Stomach (tissue), 9 donors: ENCODE measurements around the gene PLXNB1. TPM values are rescaled to one million over a fixed set of nuclear protein-coding genes. Genes with fewer than 3 reads are reported as not detected.

ENCODE experiments used
- DNase-seq, 2 donors: peaks; one replicate each; pipeline versions ENCODE4 v3.0.0 to v3.0.0-alpha.2; 2013 to 2019
- H3K27ac ChIP-seq, 5 donors: fragments of 200-600 bp in 4 of 5; sonication (generic) in 4 of 5; one replicate each; pipeline ENCODE4 v1.5.1; 2013 to 2019; ENCODE audit warnings: mild to moderate bottlenecking in 1 of 5, moderate library complexity in 1 of 5
- H3K27me3 ChIP-seq, 3 donors: fragments of 200-600 bp; sonication (generic); one replicate each; pipeline ENCODE4 v1.5.1; 2017 to 2019; ENCODE audit warnings: mixed run types in 1 of 3
- H3K36me3 ChIP-seq, 4 donors: fragments of 200-600 bp; sonication (generic); 1 replicate in 3 of 4; 2 replicates in 1 of 4; pipeline ENCODE4 v1.5.1; 2016 to 2019
- H3K4me1 ChIP-seq, 4 donors: fragments of 200-600 bp; sonication (generic); one replicate each; pipeline ENCODE4 v1.5.1; 2016 to 2019
- H3K4me3 ChIP-seq, 4 donors: fragments of 200-600 bp; sonication (generic) in 3 of 4; one replicate each; pipeline ENCODE4 v1.5.1; 2016 to 2019; ENCODE audit warnings: mild to moderate bottlenecking in 1 of 4
- H3K9me3 ChIP-seq, 4 donors: fragments of 200-600 bp; sonication (generic); one replicate each; pipeline ENCODE4 v1.5.1; 2016 to 2019
- EP300 ChIP-seq: sonication (generic); formaldehyde crosslinking; IDR thresholded peaks from one replicate; pipeline ENCODE4 v1.6.1; 2017; ENCODE audit warnings: antibody characterized with exemption
- POLR2A ChIP-seq, 4 donors: fragments of 450-650 bp; IDR thresholded peaks; one replicate each; pipeline ENCODE4 v1.6.1; 2016; ENCODE audit warnings: antibody characterized with exemption in 4 of 4, control low read depth in 2 of 4, mild to moderate bottlenecking in 1 of 4, moderate library complexity in 1 of 4
- POLR2AphosphoS5 ChIP-seq, 3 donors: sonication (generic); formaldehyde crosslinking; IDR thresholded peaks; one replicate each; pipeline ENCODE4 v1.6.1; 2016; ENCODE audit warnings: antibody characterized with exemption in 3 of 3
- WGBS, 5 donors: extraction: QIAGEN DNeasy Blood & Tissue Kit in 3 of 5; methylation state at CpG; one replicate each; pipeline versions ENCODE4 v1.1.5 to v1.1.7; 2013 to 2018; 5-methylcytosine and 5-hydroxymethylcytosine counted together
- intact Hi-C: fragments of 100-400 bp; cut with DNase I; formaldehyde crosslinking; loops from one replicate; pipeline ENCODE4 v1.15.1; 2023; ENCODE audit warnings: low total_unique reads
- polyA plus RNA-seq, 3 donors: library from polyadenylated mRNA; stranded (reverse); fragments of 200-250 nt; gene quantifications; one replicate each; pipeline ENCODE4 v1.2.3, GENCODE V29; 2013
- total RNA-seq, 5 donors: library from RNA; depleted of rRNA; stranded (reverse); fragments of >200 nt; gene quantifications; one replicate each; pipeline versions ENCODE4 v1.1.0 to v1.2.3, GENCODE V29; 2014 to 2016
- TF ChIP-seq, protein P1 (sequence below), 7 experiments: fragments of 450-650 bp in 4 of 7; fragments of 200-600 bp in 3 of 7; sonication (generic) in 3 of 7; IDR thresholded peaks; one replicate each; pipeline ENCODE4 v1.5.1; 2016 to 2019; ENCODE audit warnings: antibody characterized with exemption in 7 of 7, control low read depth in 2 of 7, mild to moderate bottlenecking in 1 of 7
- donor health status: healthy with polysubstance abuse.
- donor health status: Bipolar disorder and iron deficiency.
- donor health status: healthy.

PLXNB1 gene
- total and polyA plus RNA-seq, 8 donors: 13.9 to 874 (median 135) TPM

- intact Hi-C loops: no loop called here
- TF ChIP-seq POLR2AphosphoS5 (IDR thresholded peaks at IDR 0.05) (no peak), POLR2A (IDR thresholded peaks at IDR 0.05) (no peak), EP300 (no peak)
- TF ChIP-seq, protein P1, sequence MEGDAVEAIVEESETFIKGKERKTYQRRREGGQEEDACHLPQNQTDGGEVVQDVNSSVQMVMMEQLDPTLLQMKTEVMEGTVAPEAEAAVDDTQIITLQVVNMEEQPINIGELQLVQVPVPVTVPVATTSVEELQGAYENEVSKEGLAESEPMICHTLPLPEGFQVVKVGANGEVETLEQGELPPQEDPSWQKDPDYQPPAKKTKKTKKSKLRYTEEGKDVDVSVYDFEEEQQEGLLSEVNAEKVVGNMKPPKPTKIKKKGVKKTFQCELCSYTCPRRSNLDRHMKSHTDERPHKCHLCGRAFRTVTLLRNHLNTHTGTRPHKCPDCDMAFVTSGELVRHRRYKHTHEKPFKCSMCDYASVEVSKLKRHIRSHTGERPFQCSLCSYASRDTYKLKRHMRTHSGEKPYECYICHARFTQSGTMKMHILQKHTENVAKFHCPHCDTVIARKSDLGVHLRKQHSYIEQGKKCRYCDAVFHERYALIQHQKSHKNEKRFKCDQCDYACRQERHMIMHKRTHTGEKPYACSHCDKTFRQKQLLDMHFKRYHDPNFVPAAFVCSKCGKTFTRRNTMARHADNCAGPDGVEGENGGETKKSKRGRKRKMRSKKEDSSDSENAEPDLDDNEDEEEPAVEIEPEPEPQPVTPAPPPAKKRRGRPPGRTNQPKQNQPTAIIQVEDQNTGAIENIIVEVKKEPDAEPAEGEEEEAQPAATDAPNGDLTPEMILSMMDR (IDR thresholded peaks at IDR 0.05): no peak
- no peaks in the 10 kb centered on the region for H3K27me3 ChIP-seq
- no peak for DNase-seq
- H3K4me1 ChIP-seq: no peaks in the 10 kb centered on the region
- no peaks in the 10 kb centered on the region for H3K9me3 ChIP-seq
- peaks cover 56 to 100% (median 98%) of the 10 kb centered on the region in 4 donors for H3K36me3 ChIP-seq
- H3K27ac ChIP-seq: no peak overlapping the region
- WGBS, 5 donors: 100% methylated on average over 1 of the region's 1 CpG
- H3K4me3 ChIP-seq: no peak overlapping the region
Measured at GRCh38 chr3:48456456-48456855, 26.6 kb upstream of the PLXNB1 start.

DNA sequence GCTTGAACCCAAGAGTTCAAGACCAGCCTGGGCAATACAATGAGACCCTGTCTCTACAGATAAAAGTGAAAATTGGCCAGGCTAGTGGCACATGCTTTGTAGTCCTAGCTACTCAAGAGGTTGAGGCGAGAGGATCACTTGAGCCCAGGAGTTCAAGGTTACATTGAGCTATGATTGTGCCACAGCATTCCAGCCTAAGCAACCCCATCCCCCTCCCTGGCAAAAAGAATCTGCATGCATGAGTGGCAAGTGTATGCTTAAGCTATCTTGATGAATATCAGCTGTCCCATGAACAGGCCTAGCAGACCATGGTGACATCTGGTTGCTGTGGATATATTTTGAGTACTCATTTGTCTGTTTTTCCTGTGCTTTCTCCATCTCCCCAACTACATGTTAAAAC is 21.4 kb upstream of the PLXNB1 start:
- Histone ChIP-seq H3K27me3 (no peaks in the 10 kb centered on the region), H3K9me3 (no peaks in the 10 kb centered on the region), H3K4me1 (peaks cover 8 to 21% (median 17%) of the 10 kb centered on the region in 4 donors), H3K4me3 (no peak overlapping the region), H3K27ac (no peak overlapping the region), H3K36me3 (peaks cover 28 to 63% (median 60%) of the 10 kb centered on the region in 4 donors)
- 69 to 95% (median 84%) methylated on average over 1 of the region's 1 CpG for WGBS, 5 donors
- no peak for DNase-seq
- TF ChIP-seq POLR2A (IDR thresholded peaks at IDR 0.05) (no peak), POLR2AphosphoS5 (IDR thresholded peaks at IDR 0.05) (no peak)
- intact Hi-C loops: no loop called here

GRCh38 chr3:48446425-48447193 is 16.7 kb upstream of the PLXNB1 start, which contains the start of gene ATRIP:
TSS of gene ATRIP (plus strand) at chr3:48446737. CDS start at chr3:48446846, 109 bp downstream.
- H3K27me3 ChIP-seq: no peaks in the 10 kb centered on the region
- WGBS, 5 donors: 0 to 1% (median 0%) methylated on average over 19 to 91 of the region's 91 CpGs
- H3K36me3 ChIP-seq: peaks cover 4 to 50% (median 47%) of the 10 kb centered on the region in 4 donors
- H3K4me3 ChIP-seq: peak within 1 kb of the TSS; percentile 75 to 93 (median 79)
- peak in 2 of 4 donors; percentile 22 to 72 for TF ChIP-seq POLR2A (IDR thresholded peaks at IDR 0.05)
- no peak for TF ChIP-seq EP300
- peak; percentile 96 to 99 (median 97) for TF ChIP-seq POLR2AphosphoS5 (IDR thresholded peaks at IDR 0.05)
- intact Hi-C loops: no loop called here
- DNase-seq: peak; percentile 92 to 97
- peak within 1 kb of the TSS; percentile 86 to 97 (median 93) for H3K27ac ChIP-seq
- peaks cover 19 to 46% (median 36%) of the 10 kb centered on the region in 4 donors for H3K4me1 ChIP-seq
- H3K9me3 ChIP-seq: no peaks in the 10 kb centered on the region

DNA sequence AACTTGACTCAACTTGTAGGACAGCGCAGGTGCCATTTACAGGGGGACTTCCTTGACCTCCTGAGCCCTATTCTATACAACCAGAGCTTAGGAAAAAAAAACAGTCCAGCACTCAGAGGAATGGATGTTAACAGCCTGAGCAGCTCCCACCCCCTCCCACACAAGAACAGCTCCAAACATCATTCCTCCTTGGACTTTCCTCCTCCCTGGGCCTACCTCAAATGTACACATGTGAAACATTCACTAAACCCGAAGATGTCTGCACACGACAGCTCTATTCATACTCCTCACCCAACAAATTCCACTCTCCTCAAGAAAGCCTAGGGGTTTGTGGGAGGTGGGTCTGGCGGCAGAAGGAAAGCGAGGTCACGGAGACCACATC is 16.1 kb upstream of the PLXNB1 start:
- TF ChIP-seq POLR2A (IDR thresholded peaks at IDR 0.05): no peak
- Histone ChIP-seq H3K4me3 (peak overlapping the region; percentile 75 to 93 (median 79)), H3K36me3 (peaks cover 4 to 46% (median 43%) of the 10 kb centered on the region in 4 donors), H3K27me3 (no peaks in the 10 kb centered on the region), H3K4me1 (peaks cover 24 to 51% (median 42%) of the 10 kb centered on the region in 4 donors), H3K9me3 (no peaks in the 10 kb centered on the region), H3K27ac (peak overlapping the region; percentile 57 to 97 (median 93))
- intact Hi-C loops: no loop called here
- WGBS, 5 donors: 9 to 16% (median 14%) methylated on average over 6 of the region's 6 CpGs
- DNase-seq: no peak

GRCh38 chr3:48445277-48445882 is 15.5 kb upstream of the PLXNB1 start:
- TF ChIP-seq POLR2A (IDR thresholded peaks at IDR 0.05): no peak
- TF ChIP-seq POLR2AphosphoS5 (IDR thresholded peaks at IDR 0.05): no peak
- TF ChIP-seq, protein P1 (IDR thresholded peaks at IDR 0.05): no peak
- TF ChIP-seq EP300: no peak
- WGBS, 5 donors: 58 to 71% (median 60%) methylated on average over 6 of the region's 6 CpGs
- Histone ChIP-seq H3K4me3 (peak overlapping the region in 2 of 4 donors; percentile 75 to 82), H3K27ac (peak overlapping the region in 1 of 5 donors; percentile 96), H3K4me1 (peaks cover 27 to 57% (median 44%) of the 10 kb centered on the region in 4 donors), H3K36me3 (peaks cover 4 to 40% (median 37%) of the 10 kb centered on the region in 4 donors), H3K27me3 (no peaks in the 10 kb centered on the region), H3K9me3 (no peaks in the 10 kb centered on the region)
- intact Hi-C loops: no loop called here
- DNase-seq: no peak
